ENCODE results near the gene PTPRT. TPM values are rescaled to one million over a fixed set of nuclear protein-coding genes. Genes with fewer than 3 reads are reported as not detected.

The PTPRT gene
- total and polyA plus RNA-seq, 10 of the 15 experiments (the other 5 are each of a cell fraction or from before 2014, with no cell fraction given): not detected

DNA sequence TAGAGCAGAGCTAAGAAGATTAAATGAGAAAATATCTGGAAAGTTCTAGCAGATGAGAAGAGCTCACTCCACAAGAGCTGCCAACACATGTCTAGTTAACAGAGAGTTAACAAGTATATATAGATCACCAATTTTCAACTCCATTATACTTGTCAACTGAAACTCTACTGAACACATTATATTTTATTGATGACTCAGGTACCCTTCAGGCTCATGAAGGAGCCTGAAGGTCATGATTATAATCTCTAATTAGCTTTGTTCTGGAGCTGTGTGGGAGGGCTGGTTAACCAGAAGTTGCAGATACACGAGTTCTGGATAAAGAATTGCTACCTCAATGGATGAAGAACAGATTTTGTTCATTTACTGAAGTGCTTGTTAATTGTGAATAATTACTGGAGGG, 42.1 kb upstream of the PTPRT start (continued):
- no peak for TF ChIP-seq ZBTB11 (CRISPR knock-in tag; IDR thresholded peaks at IDR 0.05)
- TF ChIP-seq SRF (IDR thresholded peaks at IDR 0.05; ENCODE audit: low read depth in 2 of 2, low read length in 2 of 2): no peak
- TF ChIP-seq POLR2AphosphoS5 (IDR thresholded peaks at IDR 0.05; ENCODE audit: low read length): no peak
- no peak for TF ChIP-seq SMAD5 (IDR thresholded peaks at IDR 0.05; ENCODE audit: low read depth)
- no peak for TF ChIP-seq EGR1 (IDR thresholded peaks at IDR 0.05; ENCODE audit: borderline replicate concordance in 1 of 2, low read depth in 2 of 2, low read length in 2 of 2)

DNA sequence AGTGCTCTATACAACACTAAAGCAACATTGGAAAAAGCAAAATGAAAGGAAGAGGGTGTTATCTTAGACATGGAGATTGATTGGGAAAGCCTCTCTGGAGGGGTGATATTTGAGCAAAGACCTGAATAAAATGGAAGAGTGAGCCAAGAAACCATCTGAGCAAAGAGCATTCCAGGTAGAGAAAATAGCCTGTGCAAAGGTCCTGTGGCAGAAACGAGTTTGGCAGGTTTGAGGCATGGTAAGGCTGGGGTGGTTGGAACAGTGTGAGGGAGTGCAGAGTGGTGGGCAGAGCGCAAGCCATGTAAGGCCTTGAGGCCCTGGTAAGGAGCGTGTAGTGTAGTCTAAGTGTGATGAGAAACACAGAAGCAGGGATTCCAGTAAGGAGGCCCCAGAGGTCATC, 40.0 kb upstream of the PTPRT start:
- CTCF ChIA-PET: no interaction called here
- Histone ChIP-seq H3K36me3 (ENCODE audit: control insufficient read depth in 2 of 2, insufficient read depth in 2 of 2, low read length in 1 of 2) (no peaks in the 10 kb centered on the region), H3K4me3 (no peak overlapping the region), H2AFZ (ENCODE audit: control insufficient read depth, low read depth, low read length) (no peak overlapping the region), H3K79me2 (ENCODE audit: control insufficient read depth, insufficient read depth, low read length) (no peaks in the 10 kb centered on the region), H3K9ac (ENCODE audit: control insufficient read depth, insufficient read depth, low read length) (no peak overlapping the region), H3K9me3 (replicated peaks; ENCODE audit: control insufficient read depth, insufficient read depth, low read length) (no peaks in the 10 kb centered on the region), H4K20me1 (ENCODE audit: control insufficient read depth, insufficient read depth) (no peaks in the 10 kb centered on the region), H3K27me3 (replicated peaks in 1 of 2; ENCODE audit: control insufficient read depth in 2 of 2, insufficient read depth in 2 of 2, low read length in 1 of 2) (peaks cover 0 to 1% of the 10 kb centered on the region in 2 experiments; a peak in 1 of 4 replicates), H3K4me1 (ENCODE audit: control insufficient read depth, insufficient read depth, low read length) (no peaks in the 10 kb centered on the region), H3K27ac (ENCODE audit: control insufficient read depth, insufficient read depth) (no peak overlapping the region), H3K4me2 (ENCODE audit: control insufficient read depth, insufficient read depth) (no peak overlapping the region)
- DNase-seq (ENCODE audit: low read depth, low spot score): no peak
- 46% methylated on average over 3 of the region's 3 CpGs for WGBS (ENCODE audit: insufficient coverage, insufficient replicate concordance, low lambda C conversion rate, missing lambda C conversion rate)
- POLR2A ChIA-PET: no interaction called here
- in situ Hi-C loops (cut with MboI): no loop called here
- RAD21 ChIA-PET (ENCODE audit: unreplicated experiment): no interaction called here
- intact Hi-C loops (cut with micrococcal nuclease; ENCODE audit: unreplicated experiment): no loop called here
- FAIRE-seq: no peak
- SMC1A ChIA-PET (ENCODE audit: uncharacterized antibody, unreplicated experiment): no interaction called here
- BruUV-seq (replicated peaks): no TSS peak
- no peak for ATAC-seq
- TF ChIP-seq DPF2 (IDR thresholded peaks at IDR 0.05): no peak
- TF ChIP-seq, protein P1, sequence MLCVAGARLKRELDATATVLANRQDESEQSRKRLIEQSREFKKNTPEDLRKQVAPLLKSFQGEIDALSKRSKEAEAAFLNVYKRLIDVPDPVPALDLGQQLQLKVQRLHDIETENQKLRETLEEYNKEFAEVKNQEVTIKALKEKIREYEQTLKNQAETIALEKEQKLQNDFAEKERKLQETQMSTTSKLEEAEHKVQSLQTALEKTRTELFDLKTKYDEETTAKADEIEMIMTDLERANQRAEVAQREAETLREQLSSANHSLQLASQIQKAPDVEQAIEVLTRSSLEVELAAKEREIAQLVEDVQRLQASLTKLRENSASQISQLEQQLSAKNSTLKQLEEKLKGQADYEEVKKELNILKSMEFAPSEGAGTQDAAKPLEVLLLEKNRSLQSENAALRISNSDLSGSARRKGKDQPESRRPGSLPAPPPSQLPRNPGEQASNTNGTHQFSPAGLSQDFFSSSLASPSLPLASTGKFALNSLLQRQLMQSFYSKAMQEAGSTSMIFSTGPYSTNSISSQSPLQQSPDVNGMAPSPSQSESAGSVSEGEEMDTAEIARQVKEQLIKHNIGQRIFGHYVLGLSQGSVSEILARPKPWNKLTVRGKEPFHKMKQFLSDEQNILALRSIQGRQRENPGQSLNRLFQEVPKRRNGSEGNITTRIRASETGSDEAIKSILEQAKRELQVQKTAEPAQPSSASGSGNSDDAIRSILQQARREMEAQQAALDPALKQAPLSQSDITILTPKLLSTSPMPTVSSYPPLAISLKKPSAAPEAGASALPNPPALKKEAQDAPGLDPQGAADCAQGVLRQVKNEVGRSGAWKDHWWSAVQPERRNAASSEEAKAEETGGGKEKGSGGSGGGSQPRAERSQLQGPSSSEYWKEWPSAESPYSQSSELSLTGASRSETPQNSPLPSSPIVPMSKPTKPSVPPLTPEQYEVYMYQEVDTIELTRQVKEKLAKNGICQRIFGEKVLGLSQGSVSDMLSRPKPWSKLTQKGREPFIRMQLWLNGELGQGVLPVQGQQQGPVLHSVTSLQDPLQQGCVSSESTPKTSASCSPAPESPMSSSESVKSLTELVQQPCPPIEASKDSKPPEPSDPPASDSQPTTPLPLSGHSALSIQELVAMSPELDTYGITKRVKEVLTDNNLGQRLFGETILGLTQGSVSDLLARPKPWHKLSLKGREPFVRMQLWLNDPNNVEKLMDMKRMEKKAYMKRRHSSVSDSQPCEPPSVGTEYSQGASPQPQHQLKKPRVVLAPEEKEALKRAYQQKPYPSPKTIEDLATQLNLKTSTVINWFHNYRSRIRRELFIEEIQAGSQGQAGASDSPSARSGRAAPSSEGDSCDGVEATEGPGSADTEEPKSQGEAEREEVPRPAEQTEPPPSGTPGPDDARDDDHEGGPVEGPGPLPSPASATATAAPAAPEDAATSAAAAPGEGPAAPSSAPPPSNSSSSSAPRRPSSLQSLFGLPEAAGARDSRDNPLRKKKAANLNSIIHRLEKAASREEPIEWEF (IDR thresholded peaks at IDR 0.05; ENCODE audit: insufficient replicate concordance, low read depth, low read length): no peak
- TF ChIP-seq, protein P2, sequence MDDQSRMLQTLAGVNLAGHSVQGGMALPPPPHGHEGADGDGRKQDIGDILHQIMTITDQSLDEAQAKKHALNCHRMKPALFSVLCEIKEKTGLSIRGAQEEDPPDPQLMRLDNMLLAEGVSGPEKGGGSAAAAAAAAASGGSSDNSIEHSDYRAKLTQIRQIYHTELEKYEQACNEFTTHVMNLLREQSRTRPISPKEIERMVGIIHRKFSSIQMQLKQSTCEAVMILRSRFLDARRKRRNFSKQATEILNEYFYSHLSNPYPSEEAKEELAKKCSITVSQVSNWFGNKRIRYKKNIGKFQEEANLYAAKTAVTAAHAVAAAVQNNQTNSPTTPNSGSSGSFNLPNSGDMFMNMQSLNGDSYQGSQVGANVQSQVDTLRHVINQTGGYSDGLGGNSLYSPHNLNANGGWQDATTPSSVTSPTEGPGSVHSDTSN (IDR thresholded peaks at IDR 0.05; ENCODE audit: insufficient replicate concordance, low read depth, low read length): no peak
